GM12891 (cell line): Measurements from ENCODE around the gene KAT7.

Experiments
- POLR2A ChIP-seq: IDR thresholded peaks from 2 replicates; pipeline ENCODE4 v1.6.1; 2011; ENCODE audit warnings: low read depth, low read length, control low read depth
- POLR2AphosphoS5 ChIP-seq: IDR thresholded peaks from 2 replicates; pipeline ENCODE4 v1.6.1; 2011; ENCODE audit warnings: low read depth, low read length, control low read depth
- SPI1 ChIP-seq: IDR thresholded peaks from 2 replicates; pipeline ENCODE4 v1.6.1; 2011; ENCODE audit warnings: low read depth, low read length, control low read depth

DNA sequence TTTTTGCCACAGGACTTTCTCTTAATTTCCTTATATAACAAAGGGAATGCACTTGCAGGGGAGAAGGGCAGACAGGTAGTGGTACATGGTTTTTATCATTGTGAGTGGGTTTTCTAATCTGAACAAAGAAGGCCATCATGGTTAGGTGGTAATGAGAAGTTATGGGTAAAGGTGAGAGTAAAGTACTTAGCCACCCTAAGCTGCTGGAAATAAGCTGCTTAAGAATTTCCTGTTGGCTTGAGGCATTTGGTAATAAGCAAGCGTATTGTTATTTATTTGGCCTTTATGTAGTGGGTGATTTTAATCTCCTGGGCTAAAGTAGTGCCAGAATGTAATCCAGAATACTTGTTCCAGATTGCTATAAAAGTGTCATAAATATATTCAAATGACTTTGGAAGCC lies 32.3 kb downstream of the KAT7 start:
- no peak for TF ChIP-seq POLR2AphosphoS5
- no peak for TF ChIP-seq POLR2A
- TF ChIP-seq SPI1 = no peak
